CD14-positive monocyte (primary cell): ENCODE measurements around the gene TAF10. TPM values are rescaled to one million over a fixed set of nuclear protein-coding genes. Genes with fewer than 3 reads are reported as not detected.

Experiments used
- DNase-seq, 3 donors: peaks; one replicate each; pipeline ENCODE4 v3.0.0-alpha.2; 2011 to 2022
- H2AFZ ChIP-seq: 2 replicates; pipeline ENCODE4 v1.6.0; 2012; ENCODE audit warnings: mild to moderate bottlenecking, low read depth, low read length, inconsistent platforms; ENCODE audit not compliant: insufficient read depth, poor library complexity, severe bottlenecking
- H3K27ac ChIP-seq, 2 donors: 1 replicate in 1 of 2; 2 replicates in 1 of 2; pipeline ENCODE4 v1.5.1; 2012 to 2013; ENCODE audit warnings: low read length in 2 of 2, control low read depth in 1 of 2, inconsistent platforms in 1 of 2, low read depth in 1 of 2, mild to moderate bottlenecking in 1 of 2
- H3K27me3 ChIP-seq, 2 donors: one replicate each; pipeline versions ENCODE4 v1.6.0 to v1.6.1; 2011 to 2013; ENCODE audit warnings: low read length in 2 of 2; ENCODE audit not compliant: control insufficient read depth in 2 of 2, insufficient read depth in 2 of 2
- H3K36me3 ChIP-seq, 2 donors: replicated peaks in 1 of 2; 1 replicate in 1 of 2; 2 replicates in 1 of 2; pipeline versions ENCODE4 v1.5.1 to v1.6.1; 2012 to 2013; ENCODE audit warnings: low read length in 2 of 2, control low read depth in 1 of 2, inconsistent platforms in 1 of 2, mild to moderate bottlenecking in 1 of 2; ENCODE audit not compliant: insufficient read depth in 2 of 2, control insufficient read depth in 1 of 2
- H3K4me1 ChIP-seq, 2 donors: 1 replicate in 1 of 2; 2 replicates in 1 of 2; pipeline versions ENCODE4 v1.5.1 to v1.6.1; 2012 to 2013; ENCODE audit warnings: low read length in 2 of 2, control low read depth in 1 of 2, inconsistent platforms in 1 of 2, mild to moderate bottlenecking in 1 of 2, moderate library complexity in 1 of 2; ENCODE audit not compliant: insufficient read depth in 2 of 2, control insufficient read depth in 1 of 2
- H3K4me2 ChIP-seq: replicated peaks from 2 replicates; pipeline ENCODE3; 2012; ENCODE audit warnings: low read length, moderate library complexity, mild to moderate bottlenecking; ENCODE audit not compliant: poor library complexity, severe bottlenecking; ENCODE audit errors: extremely low read depth
- H3K4me3 ChIP-seq, 3 experiments: fragments of 200-600 bp in 1 of 3; sonication (generic) in 1 of 3; replicated peaks in 1 of 3; 1 replicate in 2 of 3; 2 replicates in 1 of 3; pipeline ENCODE4 v1.5.1; 2011 to 2013; ENCODE audit warnings: low read length in 3 of 3, mild to moderate bottlenecking in 3 of 3, control low read depth in 2 of 3, low read depth in 2 of 3, inconsistent platforms in 1 of 3, moderate library complexity in 1 of 3
- H3K79me2 ChIP-seq: 2 replicates; pipeline ENCODE4 v1.6.0; 2012; ENCODE audit warnings: mild to moderate bottlenecking, control low read depth, inconsistent platforms, low read length, moderate library complexity; ENCODE audit not compliant: insufficient read depth
- H3K9ac ChIP-seq: 2 replicates; pipeline ENCODE4 v1.6.0; 2017; ENCODE audit warnings: low read length, mild to moderate bottlenecking; ENCODE audit not compliant: insufficient read depth, poor library complexity, severe bottlenecking
- H3K9me3 ChIP-seq, 2 donors: replicated peaks in 1 of 2; 1 replicate in 1 of 2; 2 replicates in 1 of 2; pipeline versions ENCODE4 v1.5.1 to v1.6.1; 2012 to 2013; ENCODE audit warnings: low read length in 2 of 2, control low read depth in 1 of 2; ENCODE audit not compliant: control insufficient read depth in 1 of 2, insufficient read depth in 1 of 2
- H4K20me1 ChIP-seq: 2 replicates; pipeline ENCODE4 v1.6.0; 2012; ENCODE audit warnings: mild to moderate bottlenecking, low read length, control low read depth, moderate library complexity; ENCODE audit not compliant: insufficient read depth
- H3K27ac Mint-ChIP-seq, 7 donors: one replicate each; pipeline ENCODE4 v1.8.0; 2020; ENCODE audit warnings: mild to moderate bottlenecking in 7 of 7, mixed read lengths in 7 of 7, moderate library complexity in 6 of 7, inconsistent platforms in 2 of 7
- H3K27me3 Mint-ChIP-seq, 3 donors: one replicate each; pipeline ENCODE4 v1.8.0; 2021 to 2022; ENCODE audit warnings: low read depth in 3 of 3, mild to moderate bottlenecking in 3 of 3, mixed read lengths in 3 of 3, moderate library complexity in 3 of 3, inconsistent platforms in 1 of 3
- H3K36me3 Mint-ChIP-seq, 2 donors: one replicate each; pipeline ENCODE4 v1.8.0; 2020; ENCODE audit warnings: mixed read lengths in 2 of 2, inconsistent platforms in 1 of 2, mild to moderate bottlenecking in 1 of 2
- H3K4me1 Mint-ChIP-seq: one replicate; pipeline ENCODE4 v1.8.0; 2020; ENCODE audit warnings: mild to moderate bottlenecking, mixed read lengths
- H3K4me3 Mint-ChIP-seq, 2 donors: one replicate each; pipeline ENCODE4 v1.8.0; 2020; ENCODE audit warnings: mild to moderate bottlenecking in 2 of 2, mixed read lengths in 2 of 2, moderate library complexity in 1 of 2
- H3K9me3 Mint-ChIP-seq, 7 donors: one replicate each; pipeline ENCODE4 v1.8.0; 2020 to 2022; ENCODE audit warnings: mixed read lengths in 7 of 7, mild to moderate bottlenecking in 6 of 7, moderate library complexity in 6 of 7, inconsistent platforms in 2 of 7
- CTCF ChIP-seq: fragments of 200-600 bp; IDR thresholded peaks from one replicate; pipeline ENCODE4 v1.8.0; 2022; ENCODE audit warnings: antibody characterized with exemption, mild to moderate bottlenecking
- WGBS: methylation state at CpG from one replicate; pipeline ENCODE4 v1.1.5; 2013; ENCODE audit warnings: missing lambda C conversion rate; ENCODE audit not compliant: insufficient coverage; 5-methylcytosine and 5-hydroxymethylcytosine counted together
- intact Hi-C, 2 donors: fragments of 100-400 bp; cut with micrococcal nuclease; formaldehyde crosslinking; loops; one replicate each; pipeline versions ENCODE4 v1.15.0 to v1.15.1; 2023
- polyA plus RNA-seq, 3 donors: library from polyadenylated mRNA; depleted of rRNA in 1 of 3; unstranded in 2 of 3; stranded (reverse) in 1 of 3; fragments of 300-500 nt in 2 of 3; fragments of >200 nt in 1 of 3; fragmentation: Illumina TruSeq in 2 of 3; gene quantifications; 1 replicate in 2 of 3; 2 replicates in 1 of 3; pipeline ENCODE4 v1.2.3, GENCODE V29; 2012 to 2021

Gene TAF10
- polyA plus RNA-seq, 3 donors: 137 to 233 (median 232) TPM

- Histone ChIP-seq H3K4me1 (no peaks in the 10 kb centered on the region), H3K27ac (no peak overlapping the region), H3K36me3 (no peaks in the 10 kb centered on the region), H3K4me2 (no peak overlapping the region), H3K4me3 (no peak overlapping the region), H3K79me2 (no peaks in the 10 kb centered on the region), H2AFZ (no peak overlapping the region), H4K20me1 (no peaks in the 10 kb centered on the region), H3K27me3 (peaks cover 0 to 4% of the 10 kb centered on the region in 2 donors), H3K9me3 (peaks cover 0 to 9% of the 10 kb centered on the region in 2 donors), H3K9ac (no peak overlapping the region)
- Mint-ChIP-seq H3K4me3 (peak overlapping the region in 1 of 2 donors; percentile 30), H3K36me3 (peaks cover 6 to 32% of the 10 kb centered on the region in 2 donors), H3K27me3 (peaks cover 0 to 13% (median 12%) of the 10 kb centered on the region in 3 donors), H3K9me3 (peaks cover 0 to 15% (median 7%) of the 10 kb centered on the region in 7 donors), H3K27ac (no peak overlapping the region), H3K4me1 (peaks cover 8% of the 10 kb centered on the region)
- no peak for DNase-seq
- TF ChIP-seq CTCF: no peak
- intact Hi-C loops: no loop called here
- 95% methylated on average over 59 of the region's 62 CpGs for WGBS
These were observed 41.2 kb downstream of the TAF10 start for GRCh38 chr11:6570691-6571427.

- Histone ChIP-seq H3K4me3 (no peak overlapping the region), H3K9ac (no peak overlapping the region), H3K27ac (no peak overlapping the region), H3K27me3 (peaks cover 0 to 4% of the 10 kb centered on the region in 2 donors), H4K20me1 (no peaks in the 10 kb centered on the region), H2AFZ (no peak overlapping the region), H3K79me2 (no peaks in the 10 kb centered on the region), H3K4me1 (no peaks in the 10 kb centered on the region), H3K4me2 (no peak overlapping the region), H3K9me3 (peaks cover 0 to 9% of the 10 kb centered on the region in 2 donors), H3K36me3 (no peaks in the 10 kb centered on the region)
- intact Hi-C loops: no loop called here
- Mint-ChIP-seq H3K9me3 (peaks cover 0 to 15% (median 7%) of the 10 kb centered on the region in 7 donors), H3K27me3 (peaks cover 0 to 13% (median 10%) of the 10 kb centered on the region in 3 donors), H3K4me1 (peaks cover 8% of the 10 kb centered on the region), H3K27ac (peak overlapping the region in 1 of 7 donors; percentile 28), H3K36me3 (peaks cover 6 to 27% of the 10 kb centered on the region in 2 donors), H3K4me3 (no peak overlapping the region)
- no peak for DNase-seq
- 96% methylated on average over 4 of the region's 5 CpGs for WGBS
- no peak for TF ChIP-seq CTCF
These were observed 42.3 kb downstream of the TAF10 start for GRCh38 chr11:6569706-6570105.
